OCI-LY3 (cell line): Measurements from ENCODE around the gene TARBP1.

Source experiments
- CTCF ChIP-seq: fragments of 200-600, 300-600 bp; sonication (generic); IDR thresholded peaks from 2 replicates; pipeline ENCODE4 v1.5.1; 2014; ENCODE audit warnings: antibody characterized with exemption, low read length, low read depth
- EZH2phosphoT487 ChIP-seq: fragments of 200-600 bp; shearing (Covaris generic); IDR thresholded peaks from 2 replicates; pipeline ENCODE4 v1.6.1; 2018; ENCODE audit warnings: antibody characterized with exemption, mixed run types, low read depth

GRCh38 chr1:234498448-234499118, 19.6 kb upstream of the TARBP1 start:
- TF ChIP-seq CTCF (no peak), EZH2phosphoT487 (no peak)
